HG02798 (cell line): ENCODE results near the gene MEI1.
"Not testable (repeated sequence)": the region's sequence is repeated elsewhere in the genome, so short reads cannot be mapped to it uniquely, and the experiment has no call there.

Experiments
- ATAC-seq: cut with Tn5 transposase; IDR thresholded peaks from one replicate; pipeline ENCODE4 v1.9.1; 2021; ENCODE audit warnings: mild to moderate bottlenecking; ENCODE audit not compliant: unreplicated experiment, poor library complexity

The MEI1 gene

GRCh38 chr22:41676134-41676533 lies 23.2 kb upstream of the MEI1 start:
- no peak for ATAC-seq

DNA sequence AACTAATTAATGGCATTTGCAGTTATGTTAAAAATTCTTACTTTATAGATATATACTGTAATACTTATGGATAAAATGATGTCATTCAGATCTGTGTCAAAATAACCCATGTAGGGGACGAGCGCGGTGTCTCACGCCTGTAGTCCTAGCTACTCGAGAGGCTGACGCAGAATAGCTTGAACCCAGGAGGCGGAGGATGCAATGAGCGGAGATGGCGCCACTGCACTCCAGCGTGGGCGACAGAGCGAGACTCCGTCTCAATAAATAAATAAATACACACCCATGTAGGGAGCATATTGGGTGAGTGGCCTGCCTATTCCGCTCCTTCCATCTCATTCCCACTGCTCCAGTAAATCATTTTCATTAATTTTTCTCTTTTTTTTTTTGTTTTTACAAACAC lies 17.7 kb upstream of the MEI1 start:
- no peak for ATAC-seq

DNA sequence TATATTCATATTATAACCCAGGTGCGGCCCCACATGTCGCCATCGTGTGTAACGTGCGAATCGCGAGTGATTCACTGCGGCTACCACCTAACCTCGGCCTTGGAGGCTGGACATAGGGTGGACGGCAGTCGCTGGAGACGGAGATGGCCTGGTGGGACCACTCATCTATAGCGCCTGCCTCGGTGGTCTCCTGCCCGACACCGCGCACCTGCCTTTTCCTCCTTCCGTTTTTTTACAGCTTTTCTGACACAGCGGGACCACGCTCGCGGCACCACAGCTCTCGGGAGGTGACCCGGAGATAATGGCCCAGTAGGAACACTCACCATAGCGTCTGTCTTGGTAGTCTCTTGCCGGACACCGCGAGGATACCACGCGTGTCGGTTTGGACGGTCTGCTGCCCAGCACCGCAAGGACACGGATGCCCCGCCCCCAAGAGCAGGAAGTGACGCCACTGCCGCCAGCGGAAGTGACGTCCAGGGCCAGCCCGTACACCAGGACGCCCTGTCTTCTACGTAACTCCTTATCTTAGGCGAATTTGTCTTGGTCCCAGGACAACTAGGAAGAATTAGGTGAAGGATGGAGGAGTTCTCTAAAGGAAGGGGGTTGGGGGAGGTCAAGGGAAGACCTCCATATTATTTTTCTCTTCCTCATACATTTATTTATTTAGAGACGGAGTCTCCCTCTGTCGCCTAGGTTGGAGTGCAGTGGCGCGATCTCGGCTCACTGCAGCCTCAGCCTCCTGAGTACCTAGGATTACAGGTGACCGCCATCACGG lies 17.1 kb upstream of the MEI1 start:
- peak; percentile 86 for ATAC-seq

GRCh38 chr22:41683052-41683451 lies 16.3 kb upstream of the MEI1 start:
- ATAC-seq = no peak

- no peak for ATAC-seq
These were observed 15.7 kb upstream of the MEI1 start for GRCh38 chr22:41683616-41684015.

DNA sequence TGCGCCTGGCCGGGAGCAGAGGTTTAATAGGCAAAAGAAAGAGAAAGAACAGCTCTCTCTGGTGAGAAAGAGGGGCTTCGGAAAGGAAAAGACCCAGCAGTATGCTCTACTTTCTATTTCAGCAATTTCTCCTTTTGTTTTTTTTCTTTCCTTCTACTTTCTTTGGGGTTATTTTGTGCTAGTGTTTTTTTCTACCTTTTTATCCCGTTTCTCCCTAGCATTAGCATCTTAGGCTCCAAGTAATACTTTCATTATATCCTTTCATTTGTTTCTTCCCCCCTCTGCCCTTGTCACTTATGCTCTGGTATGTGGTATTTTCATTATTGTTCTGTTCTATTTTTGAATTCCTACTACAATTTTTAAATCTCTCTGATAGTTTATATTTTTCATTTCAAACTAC lies 15.1 kb upstream of the MEI1 start:
- no peak for ATAC-seq

DNA sequence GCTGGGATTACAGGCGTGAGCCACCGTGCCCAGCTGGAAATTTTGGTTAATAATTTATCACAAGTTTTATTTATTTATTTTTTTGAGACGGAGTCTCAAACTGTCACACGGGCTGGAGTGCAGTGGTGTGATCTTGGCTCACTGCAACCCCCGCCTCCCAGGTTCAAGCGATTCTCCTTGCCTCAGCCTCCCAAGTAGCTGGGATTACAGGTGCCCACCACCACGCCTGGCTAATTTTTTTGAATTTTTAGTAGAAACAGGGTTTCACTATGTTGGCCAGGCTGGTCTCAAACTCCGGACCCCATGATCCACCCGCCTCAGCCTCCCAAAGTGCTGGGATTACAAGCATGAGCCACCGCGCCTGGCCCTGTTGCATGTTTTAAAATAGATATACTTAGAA lies 12.4 kb upstream of the MEI1 start:
- not testable (repeated sequence) for ATAC-seq

DNA sequence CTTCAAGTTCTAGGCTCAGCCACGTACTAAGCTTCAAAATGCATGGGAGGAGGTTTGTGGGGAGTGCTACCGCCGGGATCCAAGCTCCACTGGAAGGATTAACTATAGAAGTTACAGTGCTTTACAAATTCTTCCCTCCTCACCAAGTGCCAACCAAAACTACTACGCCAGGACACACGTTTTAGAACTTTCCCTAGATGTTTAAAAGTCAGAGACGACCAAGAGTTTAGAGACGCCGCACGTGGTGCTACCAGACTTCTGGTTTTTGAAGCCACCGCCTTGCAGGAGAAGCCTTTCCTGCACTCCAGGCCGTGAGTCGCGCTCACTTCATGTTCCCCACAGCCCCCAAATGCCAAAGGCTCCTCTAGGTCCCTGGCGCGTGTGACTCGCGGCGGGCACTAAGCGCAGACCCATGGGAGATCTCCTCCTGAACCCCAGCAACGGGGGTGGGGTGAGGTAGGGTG lies 11.4 kb upstream of the MEI1 start:
- no peak for ATAC-seq

- ATAC-seq = peak; percentile 93
These were observed 10.7 kb upstream of the MEI1 start, which contains the start of gene SNU13 for GRCh38 chr22:41688365-41689211. SNU13 (minus strand) TSS chr22:41688867; CDS start chr22:41688796, 71 bp downstream.

DNA sequence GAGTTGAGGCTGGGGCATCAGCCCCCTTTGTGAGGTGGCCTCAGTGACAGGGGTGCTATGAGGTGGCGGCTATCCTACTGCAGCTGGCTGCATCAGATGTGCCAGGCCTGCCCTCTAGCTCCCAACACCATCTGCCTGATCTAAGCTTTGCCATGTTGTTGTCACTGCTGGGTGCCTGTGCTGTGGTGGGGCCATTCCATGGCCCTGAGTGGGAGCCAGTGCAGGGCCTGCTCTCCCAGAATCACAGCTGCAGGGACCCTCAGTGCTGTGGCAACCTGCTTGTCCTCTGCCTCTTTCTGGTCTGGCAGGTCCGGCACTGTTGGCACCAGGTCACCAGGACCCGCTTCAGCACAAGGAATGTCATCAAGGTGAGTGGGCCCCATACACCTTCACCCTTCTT lies 8.8 kb upstream of the MEI1 start:
- no peak for ATAC-seq

GRCh38 chr22:41695211-41695610 lies 4.1 kb upstream of the MEI1 start:
- no peak for ATAC-seq

GRCh38 chr22:41696703-41697102 lies 2.6 kb upstream of the MEI1 start:
- ATAC-seq = no peak

GRCh38 chr22:41697126-41697775 lies 2.1 kb upstream of the MEI1 start:
- no peak for ATAC-seq

GRCh38 chr22:41700108-41700364 lies 733 bp downstream of the MEI1 start:
- no peak for ATAC-seq

DNA sequence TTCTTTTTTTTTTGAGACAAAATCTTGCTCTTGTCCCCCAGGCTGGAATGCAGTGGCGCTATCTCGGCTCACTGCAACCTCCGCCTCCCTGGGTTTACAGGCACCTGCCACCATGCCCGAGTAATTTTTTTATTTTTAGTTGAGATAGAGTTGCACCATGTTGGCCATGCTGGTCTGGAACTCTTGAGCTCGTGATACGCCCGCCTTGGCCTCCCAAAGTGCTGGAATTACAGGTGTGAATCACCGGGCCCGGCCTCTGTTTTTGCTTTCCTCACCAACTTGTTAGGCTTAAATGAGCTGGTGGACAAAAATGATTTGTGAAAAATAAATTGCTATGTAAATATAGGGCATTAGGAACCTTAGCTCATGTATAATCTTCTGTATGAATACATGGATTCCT lies 3.5 kb downstream of the MEI1 start:
- ATAC-seq = no peak

DNA sequence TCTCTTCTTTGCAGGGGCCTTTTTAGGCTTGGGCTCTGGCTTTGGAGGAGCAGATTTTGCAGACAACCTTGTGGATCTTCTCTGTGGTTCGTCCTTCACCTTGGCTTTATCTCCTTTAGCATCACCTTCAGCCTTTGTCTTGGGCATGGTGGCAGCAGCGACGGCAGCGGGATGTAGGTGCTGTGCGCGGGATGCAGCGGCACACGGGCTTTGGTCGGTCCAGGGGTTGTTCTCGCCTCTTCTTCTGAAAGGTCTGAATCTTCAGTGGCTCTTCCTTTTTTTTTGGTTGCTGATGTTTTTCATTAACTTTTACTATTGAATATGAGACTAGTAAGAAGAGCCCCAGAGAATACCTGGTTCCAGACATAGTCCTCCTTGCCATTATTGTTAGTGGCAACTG lies 10.0 kb downstream of the MEI1 start:
- ATAC-seq = no peak

DNA sequence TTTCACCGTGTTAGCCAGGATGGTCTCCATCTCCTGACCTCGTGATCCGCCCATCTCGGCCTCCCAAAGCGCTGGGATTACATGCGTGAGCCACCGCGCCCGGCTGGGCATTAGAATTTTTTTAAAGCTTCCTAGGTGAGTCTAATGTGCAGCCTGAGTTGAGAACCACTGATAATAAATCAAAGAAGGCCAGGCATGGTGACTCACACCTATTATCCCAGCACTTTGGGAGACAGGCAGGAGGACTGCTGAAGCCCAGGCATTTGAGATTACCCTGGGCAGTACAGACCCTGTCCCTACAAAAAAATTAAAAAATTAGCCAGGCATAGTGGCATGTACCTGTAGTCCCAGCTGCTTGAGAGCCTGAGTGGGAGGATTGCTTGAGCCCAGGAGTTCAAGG lies 13.7 kb downstream of the MEI1 start:
- ATAC-seq = no peak

DNA sequence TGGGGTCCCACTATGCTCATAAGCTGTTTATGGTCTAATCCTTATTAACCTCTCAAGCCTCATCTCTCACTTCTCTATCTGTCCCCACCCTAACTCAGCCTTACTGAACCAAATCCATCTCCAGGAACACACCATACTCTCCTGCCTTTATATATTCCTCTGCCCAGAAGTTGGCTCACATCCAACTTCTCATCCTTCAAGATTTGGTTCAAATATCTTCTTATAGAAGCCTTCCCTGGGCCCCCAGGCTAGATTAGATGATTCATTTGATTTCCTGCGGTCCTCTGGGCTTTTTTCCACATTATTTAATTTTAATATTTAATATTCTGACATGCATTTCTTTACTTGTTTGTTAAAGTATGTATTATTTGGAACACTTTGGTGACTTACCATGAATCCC lies 23.2 kb downstream of the MEI1 start:
- ATAC-seq = no peak

DNA sequence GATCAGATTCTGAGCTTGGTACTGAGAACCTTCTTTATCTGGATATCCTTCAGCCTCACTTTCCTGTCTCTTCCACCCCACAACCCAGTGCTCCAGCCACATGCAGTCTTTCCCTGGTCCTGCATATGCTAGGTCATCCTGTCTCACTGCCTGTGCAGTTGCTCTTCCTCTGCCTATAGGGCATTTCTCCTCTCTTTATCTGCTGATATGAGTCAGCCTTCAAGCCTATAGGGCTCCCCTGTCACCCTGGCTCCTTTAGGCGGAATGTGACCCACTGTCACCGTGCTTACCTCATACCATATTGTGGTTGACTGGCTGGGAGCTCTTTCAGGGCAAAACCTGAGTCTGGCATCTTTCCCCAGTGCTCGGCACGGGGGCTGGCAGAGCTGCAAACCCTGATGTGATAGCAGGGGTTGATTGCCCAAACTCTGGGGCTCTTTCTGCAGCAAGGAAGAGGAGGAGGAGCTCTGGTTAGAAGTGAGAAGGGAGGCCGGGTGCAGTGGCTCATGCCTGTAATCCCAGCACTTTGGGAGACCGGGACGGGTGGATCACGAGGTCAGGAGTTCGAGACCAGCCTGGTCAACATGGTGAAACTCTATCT lies 26.3 kb downstream of the MEI1 start:
- ATAC-seq = no peak

DNA sequence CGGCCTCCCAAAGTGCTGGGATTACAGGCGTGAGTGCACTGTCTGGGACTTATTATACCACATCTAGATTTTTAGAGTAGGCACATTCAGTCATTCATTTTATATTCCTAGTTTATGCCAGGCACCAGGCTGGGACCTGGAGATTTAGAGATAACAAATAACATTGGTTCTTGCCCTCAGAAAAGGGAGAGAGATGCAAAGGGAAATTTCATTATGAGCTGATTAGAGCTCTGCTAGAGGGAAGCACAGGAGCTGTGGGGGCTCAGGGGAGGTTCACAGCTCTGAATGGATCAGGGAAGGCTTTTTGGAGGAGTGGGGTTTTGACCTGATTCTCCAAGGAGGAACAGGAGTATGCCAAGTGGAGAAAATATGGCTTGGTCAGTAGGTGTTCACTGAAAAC lies 32.3 kb downstream of the MEI1 start:
- no peak for ATAC-seq
